ENCODE measurements around the gene FCHSD1.

- no peak for TF ChIP-seq CTCF (IDR thresholded peaks at IDR 0.05)
- TF ChIP-seq POLR2A (IDR thresholded peaks at IDR 0.05), result no peak
Observed at GRCh38 chr5:141608557-141608956, 42.7 kb downstream of the FCHSD1 start.

All from uterus (tissue), 2 donors.